Erythroblast (primary cell): ENCODE measurements around the gene TLL2.

Experiments used
- GATA1 ChIP-seq: IDR thresholded peaks from 2 replicates; pipeline ENCODE4 v1.6.1; 2011; ENCODE audit warnings: low read depth, mild to moderate bottlenecking, control low read depth, low read length, moderate library complexity
- POLR2A ChIP-seq: IDR thresholded peaks from 2 replicates; pipeline ENCODE4 v1.6.1; 2011; ENCODE audit warnings: mild to moderate bottlenecking, low read length

- TF ChIP-seq POLR2A (no peak), GATA1 (no peak)
Measured at GRCh38 chr10:96389785-96390184, 123.9 kb downstream of the TLL2 start.
